ENCODE results near the gene LRP3. TPM values are rescaled to one million over a fixed set of nuclear protein-coding genes. Genes with fewer than 3 reads are reported as not detected.

The LRP3 gene
- total and polyA plus RNA-seq, 2 experiments from 2014 or later, result 3.5 to 62.7 TPM

DNA sequence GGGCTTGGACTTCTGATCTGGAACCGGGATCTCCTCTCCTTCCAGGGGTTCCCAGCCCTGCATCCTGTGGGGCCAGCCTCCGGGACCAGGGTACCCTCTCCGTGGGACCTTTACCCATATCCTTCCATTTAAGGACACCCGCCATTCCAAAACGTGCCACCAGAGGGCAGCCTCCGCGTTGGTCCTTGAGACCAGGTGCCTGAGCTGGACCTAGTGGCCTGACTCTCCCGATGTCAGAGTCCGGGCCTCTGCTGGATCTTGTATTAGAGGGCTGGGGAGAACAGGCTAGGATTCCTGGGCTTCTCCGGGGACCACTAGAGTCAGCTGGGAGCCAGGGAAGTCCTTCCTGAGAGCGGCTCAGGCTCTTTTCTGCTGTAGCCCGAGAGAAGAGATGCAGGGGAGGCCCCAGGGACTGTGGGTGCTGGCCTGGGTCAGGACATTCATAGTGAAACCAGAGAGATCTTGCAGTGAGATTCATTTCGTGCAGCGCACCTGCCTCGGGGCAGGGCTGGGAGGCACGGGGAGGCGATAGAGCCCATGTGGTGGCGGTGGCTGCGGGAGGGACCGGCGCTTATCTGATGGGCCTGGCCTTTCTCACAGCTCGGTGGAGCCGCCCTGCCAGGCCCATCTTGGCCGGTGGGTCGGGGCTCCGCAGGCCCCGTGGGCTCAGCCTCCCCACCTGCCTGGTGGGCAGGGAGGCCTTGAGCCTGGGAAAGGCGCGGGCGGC is 41.3 kb downstream of the LRP3 start:
- no peaks in the 10 kb centered on the region for H3K9me3 Mint-ChIP-seq
- H3K27me3 Mint-ChIP-seq (ENCODE audit: insufficient read depth, low read depth, poor library complexity), result peaks cover 3% of the 10 kb centered on the region
- no peaks in the 10 kb centered on the region; the same call in 2 of the 3 replicates for H3K36me3 Mint-ChIP-seq (ENCODE audit: low read depth)

DNA sequence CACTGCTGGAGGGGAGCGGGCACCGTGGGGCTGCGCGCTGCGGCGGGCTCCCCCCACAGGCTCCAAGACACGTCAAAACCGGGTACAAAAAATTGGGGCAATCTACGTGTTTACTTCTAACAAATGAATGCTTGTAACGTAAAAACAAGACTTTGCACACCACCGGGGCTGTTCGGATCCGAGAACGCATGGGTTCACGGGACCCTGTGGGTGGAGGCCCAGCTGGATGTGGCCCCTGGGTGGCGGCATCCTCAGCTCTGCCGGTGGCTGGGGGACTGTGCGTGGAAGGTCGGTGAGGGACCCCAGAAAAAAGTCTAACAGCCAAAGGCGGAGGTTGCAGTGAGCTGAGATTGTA is 41.8 kb downstream of the LRP3 start:
- H3K36me3 ChIP-seq (ENCODE audit: insufficient read depth), result no peaks in the 10 kb centered on the region
- no peaks in the 10 kb centered on the region for H3K79me2 ChIP-seq (replicated peaks; ENCODE audit: insufficient read depth)
- Mint-ChIP-seq H3K4me1 (0 out of 3 replicates have a peak, but pooled peaks cover 2% of the 10 kb centered on the region), H3K4me3 (no peak overlapping the region), H3K9me3 (no peaks in the 10 kb centered on the region), H3K27me3 (ENCODE audit: insufficient read depth, low read depth, poor library complexity) (peaks cover 3% of the 10 kb centered on the region), H3K36me3 (ENCODE audit: low read depth) (no peaks in the 10 kb centered on the region; the same call in 2 of the 3 replicates), H3K27ac (no peak overlapping the region)
- ATAC-seq (no peak), DNase-seq (ENCODE audit: low spot score) (no peak)
- H3K27ac ChIP-seq (ENCODE audit: low read depth), result no peak overlapping the region
- no peaks in the 10 kb centered on the region for H3K9me2 ChIP-seq (ENCODE audit: insufficient read depth)
- no peaks in the 10 kb centered on the region for H3K27me3 ChIP-seq (ENCODE audit: insufficient read depth)
- no peaks in the 10 kb centered on the region for H3K4me1 ChIP-seq (ENCODE audit: insufficient read depth)
- no peak overlapping the region for H3K4me2 ChIP-seq
- H3F3A ChIP-seq (replicated peaks; ENCODE audit: low read depth), result no peaks in the 10 kb centered on the region
- H3K4me3 ChIP-seq, result no peak overlapping the region
- no peaks in the 10 kb centered on the region for H4K20me1 ChIP-seq (replicated peaks; ENCODE audit: insufficient read depth)
- no peak overlapping the region for H2AFZ ChIP-seq
- TF ChIP-seq, protein P1, sequence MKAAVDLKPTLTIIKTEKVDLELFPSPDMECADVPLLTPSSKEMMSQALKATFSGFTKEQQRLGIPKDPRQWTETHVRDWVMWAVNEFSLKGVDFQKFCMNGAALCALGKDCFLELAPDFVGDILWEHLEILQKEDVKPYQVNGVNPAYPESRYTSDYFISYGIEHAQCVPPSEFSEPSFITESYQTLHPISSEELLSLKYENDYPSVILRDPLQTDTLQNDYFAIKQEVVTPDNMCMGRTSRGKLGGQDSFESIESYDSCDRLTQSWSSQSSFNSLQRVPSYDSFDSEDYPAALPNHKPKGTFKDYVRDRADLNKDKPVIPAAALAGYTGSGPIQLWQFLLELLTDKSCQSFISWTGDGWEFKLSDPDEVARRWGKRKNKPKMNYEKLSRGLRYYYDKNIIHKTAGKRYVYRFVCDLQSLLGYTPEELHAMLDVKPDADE (IDR thresholded peaks at IDR 0.05), result no peak
- TF ChIP-seq, protein P2, sequence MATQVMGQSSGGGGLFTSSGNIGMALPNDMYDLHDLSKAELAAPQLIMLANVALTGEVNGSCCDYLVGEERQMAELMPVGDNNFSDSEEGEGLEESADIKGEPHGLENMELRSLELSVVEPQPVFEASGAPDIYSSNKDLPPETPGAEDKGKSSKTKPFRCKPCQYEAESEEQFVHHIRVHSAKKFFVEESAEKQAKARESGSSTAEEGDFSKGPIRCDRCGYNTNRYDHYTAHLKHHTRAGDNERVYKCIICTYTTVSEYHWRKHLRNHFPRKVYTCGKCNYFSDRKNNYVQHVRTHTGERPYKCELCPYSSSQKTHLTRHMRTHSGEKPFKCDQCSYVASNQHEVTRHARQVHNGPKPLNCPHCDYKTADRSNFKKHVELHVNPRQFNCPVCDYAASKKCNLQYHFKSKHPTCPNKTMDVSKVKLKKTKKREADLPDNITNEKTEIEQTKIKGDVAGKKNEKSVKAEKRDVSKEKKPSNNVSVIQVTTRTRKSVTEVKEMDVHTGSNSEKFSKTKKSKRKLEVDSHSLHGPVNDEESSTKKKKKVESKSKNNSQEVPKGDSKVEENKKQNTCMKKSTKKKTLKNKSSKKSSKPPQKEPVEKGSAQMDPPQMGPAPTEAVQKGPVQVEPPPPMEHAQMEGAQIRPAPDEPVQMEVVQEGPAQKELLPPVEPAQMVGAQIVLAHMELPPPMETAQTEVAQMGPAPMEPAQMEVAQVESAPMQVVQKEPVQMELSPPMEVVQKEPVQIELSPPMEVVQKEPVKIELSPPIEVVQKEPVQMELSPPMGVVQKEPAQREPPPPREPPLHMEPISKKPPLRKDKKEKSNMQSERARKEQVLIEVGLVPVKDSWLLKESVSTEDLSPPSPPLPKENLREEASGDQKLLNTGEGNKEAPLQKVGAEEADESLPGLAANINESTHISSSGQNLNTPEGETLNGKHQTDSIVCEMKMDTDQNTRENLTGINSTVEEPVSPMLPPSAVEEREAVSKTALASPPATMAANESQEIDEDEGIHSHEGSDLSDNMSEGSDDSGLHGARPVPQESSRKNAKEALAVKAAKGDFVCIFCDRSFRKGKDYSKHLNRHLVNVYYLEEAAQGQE (IDR thresholded peaks at IDR 0.05; ENCODE audit: unreplicated experiment), result no peak
- TF ChIP-seq JUNB (IDR thresholded peaks at IDR 0.05; ENCODE audit: unreplicated experiment), result no peak
- TF ChIP-seq, protein P3, sequence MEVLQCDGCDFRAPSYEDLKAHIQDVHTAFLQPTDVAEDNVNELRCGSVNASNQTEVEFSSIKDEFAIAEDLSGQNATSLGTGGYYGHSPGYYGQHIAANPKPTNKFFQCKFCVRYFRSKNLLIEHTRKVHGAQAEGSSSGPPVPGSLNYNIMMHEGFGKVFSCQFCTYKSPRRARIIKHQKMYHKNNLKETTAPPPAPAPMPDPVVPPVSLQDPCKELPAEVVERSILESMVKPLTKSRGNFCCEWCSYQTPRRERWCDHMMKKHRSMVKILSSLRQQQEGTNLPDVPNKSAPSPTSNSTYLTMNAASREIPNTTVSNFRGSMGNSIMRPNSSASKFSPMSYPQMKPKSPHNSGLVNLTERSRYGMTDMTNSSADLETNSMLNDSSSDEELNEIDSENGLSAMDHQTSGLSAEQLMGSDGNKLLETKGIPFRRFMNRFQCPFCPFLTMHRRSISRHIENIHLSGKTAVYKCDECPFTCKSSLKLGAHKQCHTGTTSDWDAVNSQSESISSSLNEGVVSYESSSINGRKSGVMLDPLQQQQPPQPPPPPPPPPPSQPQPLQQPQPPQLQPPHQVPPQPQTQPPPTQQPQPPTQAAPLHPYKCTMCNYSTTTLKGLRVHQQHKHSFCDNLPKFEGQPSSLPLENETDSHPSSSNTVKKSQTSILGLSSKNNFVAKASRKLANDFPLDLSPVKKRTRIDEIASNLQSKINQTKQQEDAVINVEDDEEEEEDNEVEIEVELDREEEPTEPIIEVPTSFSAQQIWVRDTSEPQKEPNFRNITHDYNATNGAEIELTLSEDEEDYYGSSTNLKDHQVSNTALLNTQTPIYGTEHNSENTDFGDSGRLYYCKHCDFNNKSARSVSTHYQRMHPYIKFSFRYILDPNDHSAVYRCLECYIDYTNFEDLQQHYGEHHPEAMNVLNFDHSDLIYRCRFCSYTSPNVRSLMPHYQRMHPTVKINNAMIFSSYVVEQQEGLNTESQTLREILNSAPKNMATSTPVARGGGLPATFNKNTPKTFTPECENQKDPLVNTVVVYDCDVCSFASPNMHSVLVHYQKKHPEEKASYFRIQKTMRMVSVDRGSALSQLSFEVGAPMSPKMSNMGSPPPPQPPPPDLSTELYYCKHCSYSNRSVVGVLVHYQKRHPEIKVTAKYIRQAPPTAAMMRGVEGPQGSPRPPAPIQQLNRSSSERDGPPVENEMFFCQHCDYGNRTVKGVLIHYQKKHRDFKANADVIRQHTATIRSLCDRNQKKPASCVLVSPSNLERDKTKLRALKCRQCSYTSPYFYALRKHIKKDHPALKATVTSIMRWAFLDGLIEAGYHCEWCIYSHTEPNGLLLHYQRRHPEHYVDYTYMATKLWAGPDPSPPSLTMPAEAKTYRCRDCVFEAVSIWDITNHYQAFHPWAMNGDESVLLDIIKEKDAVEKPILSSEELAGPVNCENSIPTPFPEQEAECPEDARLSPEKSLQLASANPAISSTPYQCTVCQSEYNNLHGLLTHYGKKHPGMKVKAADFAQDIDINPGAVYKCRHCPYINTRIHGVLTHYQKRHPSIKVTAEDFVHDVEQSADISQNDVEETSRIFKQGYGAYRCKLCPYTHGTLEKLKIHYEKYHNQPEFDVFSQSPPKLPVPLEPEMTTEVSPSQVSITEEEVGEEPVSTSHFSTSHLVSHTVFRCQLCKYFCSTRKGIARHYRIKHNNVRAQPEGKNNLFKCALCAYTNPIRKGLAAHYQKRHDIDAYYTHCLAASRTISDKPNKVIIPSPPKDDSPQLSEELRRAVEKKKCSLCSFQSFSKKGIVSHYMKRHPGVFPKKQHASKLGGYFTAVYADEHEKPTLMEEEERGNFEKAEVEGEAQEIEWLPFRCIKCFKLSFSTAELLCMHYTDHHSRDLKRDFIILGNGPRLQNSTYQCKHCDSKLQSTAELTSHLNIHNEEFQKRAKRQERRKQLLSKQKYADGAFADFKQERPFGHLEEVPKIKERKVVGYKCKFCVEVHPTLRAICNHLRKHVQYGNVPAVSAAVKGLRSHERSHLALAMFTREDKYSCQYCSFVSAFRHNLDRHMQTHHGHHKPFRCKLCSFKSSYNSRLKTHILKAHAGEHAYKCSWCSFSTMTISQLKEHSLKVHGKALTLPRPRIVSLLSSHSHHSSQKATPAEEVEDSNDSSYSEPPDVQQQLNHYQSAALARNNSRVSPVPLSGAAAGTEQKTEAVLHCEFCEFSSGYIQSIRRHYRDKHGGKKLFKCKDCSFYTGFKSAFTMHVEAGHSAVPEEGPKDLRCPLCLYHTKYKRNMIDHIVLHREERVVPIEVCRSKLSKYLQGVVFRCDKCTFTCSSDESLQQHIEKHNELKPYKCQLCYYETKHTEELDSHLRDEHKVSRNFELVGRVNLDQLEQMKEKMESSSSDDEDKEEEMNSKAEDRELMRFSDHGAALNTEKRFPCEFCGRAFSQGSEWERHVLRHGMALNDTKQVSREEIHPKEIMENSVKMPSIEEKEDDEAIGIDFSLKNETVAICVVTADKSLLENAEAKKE (CRISPR knock-in tag; IDR thresholded peaks at IDR 0.05), result no peak

More for the DNA sequence above, 41.3 kb downstream of the LRP3 start:
- Histone ChIP-seq H4K20me1 (replicated peaks; ENCODE audit: insufficient read depth) (no peaks in the 10 kb centered on the region), H3K4me1 (ENCODE audit: insufficient read depth) (no peaks in the 10 kb centered on the region), H3K4me2 (no peak overlapping the region), H3K27ac (ENCODE audit: low read depth) (no peak overlapping the region), H3K36me3 (ENCODE audit: insufficient read depth) (no peaks in the 10 kb centered on the region), H2AFZ (0 out of 2 replicates have a peak overlapping the region, but pooled peaks have one; percentile 80), H3K9me2 (ENCODE audit: insufficient read depth) (no peaks in the 10 kb centered on the region), H3K79me2 (replicated peaks; ENCODE audit: insufficient read depth) (no peaks in the 10 kb centered on the region), H3K4me3 (no peak overlapping the region), H3F3A (replicated peaks; ENCODE audit: low read depth) (no peaks in the 10 kb centered on the region), H3K27me3 (ENCODE audit: insufficient read depth) (no peaks in the 10 kb centered on the region)
- H3K27ac Mint-ChIP-seq, result no peak overlapping the region
- no peak overlapping the region for H3K4me3 Mint-ChIP-seq
- ATAC-seq (peak; percentile 86), DNase-seq (ENCODE audit: low spot score) (peak; percentile 95)
- H3K4me1 Mint-ChIP-seq, result 0 out of 3 replicates have a peak, but pooled peaks cover 2% of the 10 kb centered on the region
- TF ChIP-seq, protein P4, sequence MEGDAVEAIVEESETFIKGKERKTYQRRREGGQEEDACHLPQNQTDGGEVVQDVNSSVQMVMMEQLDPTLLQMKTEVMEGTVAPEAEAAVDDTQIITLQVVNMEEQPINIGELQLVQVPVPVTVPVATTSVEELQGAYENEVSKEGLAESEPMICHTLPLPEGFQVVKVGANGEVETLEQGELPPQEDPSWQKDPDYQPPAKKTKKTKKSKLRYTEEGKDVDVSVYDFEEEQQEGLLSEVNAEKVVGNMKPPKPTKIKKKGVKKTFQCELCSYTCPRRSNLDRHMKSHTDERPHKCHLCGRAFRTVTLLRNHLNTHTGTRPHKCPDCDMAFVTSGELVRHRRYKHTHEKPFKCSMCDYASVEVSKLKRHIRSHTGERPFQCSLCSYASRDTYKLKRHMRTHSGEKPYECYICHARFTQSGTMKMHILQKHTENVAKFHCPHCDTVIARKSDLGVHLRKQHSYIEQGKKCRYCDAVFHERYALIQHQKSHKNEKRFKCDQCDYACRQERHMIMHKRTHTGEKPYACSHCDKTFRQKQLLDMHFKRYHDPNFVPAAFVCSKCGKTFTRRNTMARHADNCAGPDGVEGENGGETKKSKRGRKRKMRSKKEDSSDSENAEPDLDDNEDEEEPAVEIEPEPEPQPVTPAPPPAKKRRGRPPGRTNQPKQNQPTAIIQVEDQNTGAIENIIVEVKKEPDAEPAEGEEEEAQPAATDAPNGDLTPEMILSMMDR (conservative IDR thresholded peaks at IDR 0.05; ENCODE audit: low read depth in 2 of 2), result peak; percentile 86 to 96
- TF ChIP-seq POLR2AphosphoS5 (IDR thresholded peaks at IDR 0.05; ENCODE audit: low read depth), result no peak
